ENCODE data around the gene GOLGA8O. TPM values are rescaled to one million over a fixed set of nuclear protein-coding genes. Genes with fewer than 3 reads are reported as not detected.
A peak's percentile ranks its signal among the peaks of the same experiment; 100 is the strongest.
"Not testable (repeated sequence)": the region's sequence is repeated elsewhere in the genome, so short reads cannot be mapped to it uniquely, and the experiment has no call there.

Gene GOLGA8O, protein sequence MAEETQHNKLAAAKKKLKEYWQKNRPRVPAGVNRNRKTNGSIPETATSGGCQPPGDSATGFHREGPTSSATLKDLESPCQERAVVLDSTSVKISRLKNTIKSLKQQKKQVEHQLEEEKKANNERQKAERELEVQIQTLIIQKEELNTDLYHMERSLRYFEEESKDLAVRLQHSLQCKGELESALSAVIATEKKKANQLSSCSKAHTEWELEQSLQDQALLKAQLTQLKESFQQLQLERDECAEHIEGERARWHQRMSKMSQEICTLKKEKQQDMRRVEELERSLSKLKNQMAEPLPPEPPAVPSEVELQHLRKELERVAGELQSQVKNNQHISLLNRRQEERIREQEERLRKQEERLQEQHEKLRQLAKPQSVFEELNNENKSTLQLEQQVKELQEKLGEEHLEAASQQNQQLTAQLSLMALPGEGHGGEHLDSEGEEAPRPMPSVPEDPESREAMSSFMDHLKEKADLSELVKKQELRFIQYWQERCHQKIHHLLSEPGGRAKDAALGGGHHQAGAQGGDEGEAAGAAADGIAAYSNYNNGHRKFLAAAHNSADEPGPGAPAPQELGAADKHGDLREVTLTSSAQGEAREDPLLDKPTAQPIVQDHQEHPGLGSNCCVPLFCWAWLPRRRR
- total RNA-seq (1 to 10 TPM in 1 of 2 donors, under 1 TPM in 1; 0.28 to 4.4 TPM), polyA plus RNA-seq (under 1 TPM in 1 of 2 donors, not detected in 1; 0.29 TPM)

DNA sequence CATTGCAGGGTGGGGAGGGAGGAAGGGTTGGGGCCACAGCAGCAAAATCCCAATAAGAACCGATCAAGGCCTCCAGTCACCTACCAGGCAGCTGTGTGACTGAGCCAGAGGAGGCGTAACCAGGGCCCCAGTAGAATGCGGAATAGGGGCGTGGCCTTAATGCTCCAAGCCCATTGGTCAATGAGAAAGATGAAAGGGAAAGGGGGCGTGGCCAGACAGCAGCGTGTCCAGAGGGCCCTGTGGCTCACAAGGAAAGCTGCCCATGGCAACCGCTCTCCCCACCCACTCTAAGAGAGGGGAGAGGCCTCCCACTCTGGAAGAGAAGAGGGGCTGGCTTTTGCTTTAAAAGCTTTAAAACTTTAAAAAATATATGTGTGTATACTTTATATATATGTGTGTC is at the start of gene GOLGA8O:
GOLGA8O (minus strand) TSS at position 101 of the 400 bp plus-strand sequence; CDS start at position 3, 98 bp downstream.
- not testable (repeated sequence) for H3K9ac ChIP-seq (ENCODE audit: low read depth in 1 of 2, low read length in 2 of 2); H3K4me1 ChIP-seq (ENCODE audit: control insufficient read depth in 4 of 4, insufficient read depth in 4 of 4, low read length in 3 of 4); H3K27ac ChIP-seq (ENCODE audit: low read depth in 1 of 2, low read length in 2 of 2); H3K27me3 ChIP-seq (ENCODE audit: control insufficient read depth in 4 of 4, insufficient read depth in 4 of 4, low read length in 3 of 4); H3K36me3 ChIP-seq (ENCODE audit: control insufficient read depth in 4 of 4, insufficient read depth in 3 of 4, low read depth in 1 of 4, low read length in 3 of 4); H3K4me3 ChIP-seq (ENCODE audit: low read depth in 1 of 3, low read length in 3 of 3); H3K9me3 ChIP-seq (ENCODE audit: control insufficient read depth in 4 of 4, low read length in 3 of 4); DNase-seq (ENCODE audit: low spot score)
- WGBS = no CpG with 5 or more reads among the region's 7 CpGs

DNA sequence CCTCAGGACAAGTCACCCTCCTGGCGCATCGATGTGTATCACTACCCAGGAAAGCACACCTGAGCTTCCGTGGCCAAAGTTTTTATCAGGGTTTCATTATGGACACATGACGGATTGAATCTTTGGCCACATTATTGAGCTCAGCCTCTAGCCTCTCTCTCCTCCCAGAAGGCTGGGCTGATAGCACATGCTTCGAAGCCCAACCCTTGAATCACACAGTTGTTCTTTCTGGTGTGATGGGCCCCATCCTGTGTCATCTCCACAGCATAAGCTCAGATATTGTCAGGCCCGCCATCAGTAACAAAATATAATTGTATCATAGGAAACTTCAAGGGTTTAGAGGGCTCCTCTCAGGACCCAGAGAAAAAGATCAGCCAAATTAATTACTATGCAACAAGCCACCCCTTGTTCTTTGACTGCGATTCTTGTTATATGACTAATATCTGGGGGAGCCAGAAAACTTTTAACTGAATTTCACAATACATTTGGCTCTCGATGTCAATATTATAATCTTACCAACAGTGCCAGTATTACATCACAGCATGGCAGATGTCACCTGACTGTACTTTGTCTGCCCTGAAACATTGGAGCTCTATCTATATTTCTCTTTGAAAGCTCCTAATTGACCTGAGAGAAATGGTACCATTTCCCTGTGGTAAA is 48.8 kb upstream of the GOLGA8O start:
- DNase-seq (ENCODE audit: low spot score); H3K9me3 ChIP-seq (ENCODE audit: control insufficient read depth in 4 of 4, low read length in 3 of 4): not testable (repeated sequence)
- WGBS = no CpG with 5 or more reads among the region's 8 CpGs

DNA sequence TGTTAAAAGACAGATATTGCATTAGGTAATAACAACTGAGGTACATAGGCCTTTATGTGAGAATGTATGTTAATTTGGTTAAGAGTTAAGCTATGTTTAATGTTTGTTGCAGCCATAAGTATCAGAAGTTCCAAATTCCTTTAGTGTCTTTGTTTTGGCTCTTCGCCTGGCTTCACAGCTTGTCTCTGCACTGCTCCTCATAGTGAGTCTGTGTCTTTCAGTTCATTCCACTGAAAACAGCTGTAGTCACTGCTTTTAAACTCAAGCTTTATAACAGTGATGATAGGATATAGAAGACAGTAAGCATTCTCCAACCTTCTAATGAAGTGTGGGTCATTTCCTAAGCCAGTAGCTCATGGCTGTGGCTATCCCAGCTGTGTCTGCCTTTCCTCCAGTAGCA is 47.5 kb upstream of the GOLGA8O start:
- not testable (repeated sequence) for DNase-seq (ENCODE audit: low spot score)

More for the DNA sequence above, 48.8 kb upstream of the GOLGA8O start:
- H3K27ac ChIP-seq (ENCODE audit: low read depth in 1 of 2, low read length in 2 of 2); H3K4me1 ChIP-seq (ENCODE audit: control insufficient read depth in 4 of 4, insufficient read depth in 4 of 4, low read length in 3 of 4); H3K36me3 ChIP-seq (ENCODE audit: control insufficient read depth in 4 of 4, insufficient read depth in 3 of 4, low read depth in 1 of 4, low read length in 3 of 4); H3K4me3 ChIP-seq (ENCODE audit: low read depth in 1 of 3, low read length in 3 of 3); H3K9ac ChIP-seq (ENCODE audit: low read depth in 1 of 2, low read length in 2 of 2); H3K27me3 ChIP-seq (ENCODE audit: control insufficient read depth in 4 of 4, insufficient read depth in 4 of 4, low read length in 3 of 4): not testable (repeated sequence)

DNA sequence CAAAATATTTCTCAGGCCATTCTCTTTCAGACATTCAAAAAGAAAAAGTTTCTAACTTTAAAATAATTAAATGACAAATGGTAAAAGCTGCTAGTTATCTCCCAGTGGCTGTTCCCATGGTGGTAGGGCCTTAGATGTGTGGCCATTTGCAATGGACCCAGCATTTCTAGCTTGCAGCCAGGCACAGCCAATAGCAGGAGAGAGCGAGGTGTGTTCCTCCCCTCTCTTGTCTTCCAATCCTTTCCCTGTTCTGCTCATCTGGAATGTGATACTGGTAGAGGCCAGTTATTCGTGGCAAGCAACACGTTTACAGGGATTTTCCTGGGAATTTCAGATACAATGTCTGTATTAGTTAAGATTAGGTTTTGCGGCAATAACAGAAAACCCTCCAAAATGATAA is 37.3 kb upstream of the GOLGA8O start:
- H3K9ac ChIP-seq (ENCODE audit: low read depth in 1 of 2, low read length in 2 of 2); H3K4me3 ChIP-seq (ENCODE audit: low read depth in 1 of 3, low read length in 3 of 3); DNase-seq (ENCODE audit: low spot score); H3K27ac ChIP-seq (ENCODE audit: low read depth in 1 of 2, low read length in 2 of 2); H3K27me3 ChIP-seq (ENCODE audit: control insufficient read depth in 4 of 4, insufficient read depth in 4 of 4, low read length in 3 of 4); H3K9me3 ChIP-seq (ENCODE audit: control insufficient read depth in 4 of 4, low read length in 3 of 4); H3K36me3 ChIP-seq (ENCODE audit: control insufficient read depth in 4 of 4, insufficient read depth in 3 of 4, low read depth in 1 of 4, low read length in 3 of 4); H3K4me1 ChIP-seq (ENCODE audit: control insufficient read depth in 4 of 4, insufficient read depth in 4 of 4, low read length in 3 of 4): not testable (repeated sequence)
- WGBS = no CpG with 5 or more reads among the region's 4 CpGs

More for the DNA sequence above, 47.5 kb upstream of the GOLGA8O start:
- WGBS = 69% methylated on average over 1 of the region's 1 CpG
- H3K36me3 ChIP-seq (ENCODE audit: control insufficient read depth in 4 of 4, insufficient read depth in 3 of 4, low read depth in 1 of 4, low read length in 3 of 4); H3K27me3 ChIP-seq (ENCODE audit: control insufficient read depth in 4 of 4, insufficient read depth in 4 of 4, low read length in 3 of 4); H3K27ac ChIP-seq (ENCODE audit: low read depth in 1 of 2, low read length in 2 of 2); H3K4me3 ChIP-seq (ENCODE audit: low read depth in 1 of 3, low read length in 3 of 3); H3K4me1 ChIP-seq (ENCODE audit: control insufficient read depth in 4 of 4, insufficient read depth in 4 of 4, low read length in 3 of 4); H3K9me3 ChIP-seq (ENCODE audit: control insufficient read depth in 4 of 4, low read length in 3 of 4); H3K9ac ChIP-seq (ENCODE audit: low read depth in 1 of 2, low read length in 2 of 2): not testable (repeated sequence)

DNA sequence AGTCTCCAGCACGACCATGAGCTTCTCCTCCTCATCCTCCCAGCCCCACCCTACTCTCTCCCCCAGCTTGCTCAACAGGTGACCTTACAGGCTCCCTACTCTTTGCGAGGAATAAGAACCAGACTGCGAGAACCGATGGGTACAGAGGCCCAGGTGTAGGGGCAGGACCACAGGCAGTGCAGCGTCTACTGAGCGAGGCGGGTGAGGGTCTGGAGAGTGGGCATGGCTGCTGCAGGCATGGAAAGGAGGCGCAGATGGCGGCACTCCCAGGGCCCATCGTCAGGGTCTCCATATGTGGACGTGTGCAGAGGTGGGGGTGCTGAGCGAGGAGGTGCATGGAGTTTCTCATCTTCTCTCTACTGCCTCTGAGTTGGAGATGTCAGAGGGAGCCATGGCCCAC is 31.0 kb upstream of the GOLGA8O start:
- not testable (repeated sequence) for DNase-seq (ENCODE audit: low spot score); H3K27ac ChIP-seq (ENCODE audit: low read depth in 1 of 2, low read length in 2 of 2); H3K27me3 ChIP-seq (ENCODE audit: control insufficient read depth in 4 of 4, insufficient read depth in 4 of 4, low read length in 3 of 4); H3K9ac ChIP-seq (ENCODE audit: low read depth in 1 of 2, low read length in 2 of 2); H3K36me3 ChIP-seq (ENCODE audit: control insufficient read depth in 4 of 4, insufficient read depth in 3 of 4, low read depth in 1 of 4, low read length in 3 of 4); H3K4me1 ChIP-seq (ENCODE audit: control insufficient read depth in 4 of 4, insufficient read depth in 4 of 4, low read length in 3 of 4); H3K9me3 ChIP-seq (ENCODE audit: control insufficient read depth in 4 of 4, low read length in 3 of 4); H3K4me3 ChIP-seq (ENCODE audit: low read depth in 1 of 3, low read length in 3 of 3)
- 98% methylated on average over 10 of the region's 12 CpGs for WGBS

DNA sequence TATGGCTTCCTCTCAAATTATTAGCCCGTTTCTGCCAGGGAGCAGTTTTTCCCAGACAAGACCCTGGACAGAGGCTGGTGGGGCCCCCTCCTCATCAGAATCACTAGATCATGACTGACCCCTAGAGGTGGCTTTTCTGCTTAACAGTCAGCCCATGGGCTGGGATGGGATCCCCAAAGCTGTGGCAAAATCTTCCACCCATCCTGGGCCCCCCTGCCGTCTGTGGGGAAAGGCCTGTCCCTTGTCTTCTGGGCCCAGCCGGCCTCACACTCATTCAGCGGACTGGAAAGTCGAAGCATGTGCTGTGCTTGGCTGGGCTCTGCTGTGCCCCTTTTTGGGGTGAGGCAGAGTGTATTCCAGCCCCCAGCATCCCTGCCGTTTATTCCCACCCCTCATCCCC is 27.9 kb upstream of the GOLGA8O start:
- not testable (repeated sequence) for H3K4me3 ChIP-seq (ENCODE audit: low read depth in 1 of 3, low read length in 3 of 3); H3K9ac ChIP-seq (ENCODE audit: low read depth in 1 of 2, low read length in 2 of 2); H3K9me3 ChIP-seq (ENCODE audit: control insufficient read depth in 4 of 4, low read length in 3 of 4); DNase-seq (ENCODE audit: low spot score); H3K36me3 ChIP-seq (ENCODE audit: control insufficient read depth in 4 of 4, insufficient read depth in 3 of 4, low read depth in 1 of 4, low read length in 3 of 4); H3K27ac ChIP-seq (ENCODE audit: low read depth in 1 of 2, low read length in 2 of 2); H3K4me1 ChIP-seq (ENCODE audit: control insufficient read depth in 4 of 4, insufficient read depth in 4 of 4, low read length in 3 of 4); H3K27me3 ChIP-seq (ENCODE audit: control insufficient read depth in 4 of 4, insufficient read depth in 4 of 4, low read length in 3 of 4)
- WGBS = 72% methylated on average over 4 of the region's 6 CpGs

DNA sequence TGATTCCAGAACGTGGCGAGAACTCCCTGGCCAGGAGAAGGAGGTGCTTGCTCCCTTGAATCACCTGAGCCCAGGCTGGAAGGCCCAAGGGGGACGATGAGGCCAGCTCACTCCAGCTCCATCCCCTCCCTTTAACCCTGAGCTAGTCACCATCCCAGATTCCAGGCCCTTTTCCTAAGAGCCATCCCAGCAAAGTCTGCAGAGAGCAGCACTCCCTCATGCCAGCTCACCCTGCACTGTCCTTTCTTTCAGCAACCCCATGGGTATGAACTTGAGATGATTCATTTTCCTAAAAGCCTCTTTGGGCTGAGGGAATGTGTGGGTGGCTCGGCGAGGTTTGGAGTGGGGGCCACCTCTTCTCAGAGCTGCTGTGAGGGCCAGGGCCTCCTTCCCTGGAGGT is 26.2 kb upstream of the GOLGA8O start:
- WGBS = no CpG with 5 or more reads among the region's 5 CpGs
- H3K4me1 ChIP-seq (ENCODE audit: control insufficient read depth in 4 of 4, insufficient read depth in 4 of 4, low read length in 3 of 4); DNase-seq (ENCODE audit: low spot score); H3K9ac ChIP-seq (ENCODE audit: low read depth in 1 of 2, low read length in 2 of 2); H3K9me3 ChIP-seq (ENCODE audit: control insufficient read depth in 4 of 4, low read length in 3 of 4); H3K27me3 ChIP-seq (ENCODE audit: control insufficient read depth in 4 of 4, insufficient read depth in 4 of 4, low read length in 3 of 4); H3K27ac ChIP-seq (ENCODE audit: low read depth in 1 of 2, low read length in 2 of 2); H3K4me3 ChIP-seq (ENCODE audit: low read depth in 1 of 3, low read length in 3 of 3); H3K36me3 ChIP-seq (ENCODE audit: control insufficient read depth in 4 of 4, insufficient read depth in 3 of 4, low read depth in 1 of 4, low read length in 3 of 4): not testable (repeated sequence)

DNA sequence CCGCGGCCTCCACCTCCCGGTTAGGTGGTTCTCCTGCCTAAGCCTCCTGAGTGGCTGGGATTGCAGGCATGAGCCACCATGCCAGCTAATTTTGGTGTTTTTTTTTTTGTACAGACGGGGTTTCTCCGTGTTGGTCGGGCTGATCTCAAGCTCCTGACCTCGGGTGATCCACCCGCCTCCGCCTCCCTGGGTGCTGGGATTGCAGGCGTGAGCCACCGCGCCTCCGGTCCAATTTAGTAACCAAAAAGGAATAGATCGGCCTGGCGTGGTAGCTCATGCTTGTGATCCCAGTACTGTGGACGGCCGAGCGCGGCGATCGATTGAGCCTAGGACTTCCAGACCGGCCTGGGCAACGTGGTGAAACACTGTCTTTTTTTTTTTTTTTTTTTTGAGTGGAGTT is 12.6 kb upstream of the GOLGA8O start:
- H3K27me3 ChIP-seq (ENCODE audit: control insufficient read depth in 4 of 4, insufficient read depth in 4 of 4, low read length in 3 of 4); H3K4me1 ChIP-seq (ENCODE audit: control insufficient read depth in 4 of 4, insufficient read depth in 4 of 4, low read length in 3 of 4); H3K4me3 ChIP-seq (ENCODE audit: low read depth in 1 of 3, low read length in 3 of 3); H3K9ac ChIP-seq (ENCODE audit: low read depth in 1 of 2, low read length in 2 of 2); H3K27ac ChIP-seq (ENCODE audit: low read depth in 1 of 2, low read length in 2 of 2); H3K9me3 ChIP-seq (ENCODE audit: control insufficient read depth in 4 of 4, low read length in 3 of 4); H3K36me3 ChIP-seq (ENCODE audit: control insufficient read depth in 4 of 4, insufficient read depth in 3 of 4, low read depth in 1 of 4, low read length in 3 of 4): not testable (repeated sequence)
- DNase-seq (ENCODE audit: low spot score) = peak; percentile 0
- 99% methylated on average over 18 of the region's 23 CpGs for WGBS
